Left renal cortex interstitium (tissue), 4 donors: ENCODE data around the gene LALBA. TPM values are rescaled to one million over a fixed set of nuclear protein-coding genes. Genes with fewer than 3 reads are reported as not detected.
"Not testable (repeated sequence)": the region's sequence is repeated elsewhere in the genome, so short reads cannot be mapped to it uniquely, and the experiment has no call there.

Experiments used
- DNase-seq, 4 donors: peaks; one replicate each; pipeline ENCODE4 v3.0.0-alpha.2; 2013; ENCODE audit warnings: low read depth in 4 of 4, low spot score in 2 of 4, missing footprints in 1 of 4
- polyA plus RNA-seq, 4 donors: library from polyadenylated mRNA; unstranded; fragments of 120-200 nt; gene quantifications; one replicate each; pipeline ENCODE4 v1.2.1, GENCODE V29; 2013; ENCODE audit not compliant: insufficient read length in 4 of 4

The LALBA gene
- polyA plus RNA-seq, 4 donors, result not detected

- DNase-seq, result no peak
Observed at GRCh38 chr12:48536602-48537001, 33.2 kb downstream of the LALBA start.

- no peak for DNase-seq
Observed at GRCh38 chr12:48532601-48533000, 37.2 kb downstream of the LALBA start.

- no peak for DNase-seq
Observed at GRCh38 chr12:48527891-48528670, 41.8 kb downstream of the LALBA start.

- DNase-seq, result no peak
Observed at GRCh38 chr12:48525332-48525731, 44.5 kb downstream of the LALBA start, which contains the start of gene OR8S1. OR8S1 (plus strand) TSS chr12:48525632; CDS start chr12:48525632, 0 bp downstream.

- DNase-seq, result not testable (repeated sequence)
Observed at GRCh38 chr12:48520381-48520780, 49.5 kb downstream of the LALBA start.

Other genes starting within 250 kb of the LALBA start
- 10 to 100 TPM; 20.7 to 29.9 (median 27.0) TPM for gene ZNF641, start 219.1 kb downstream of the LALBA start, polyA plus RNA-seq
- under 1 TPM; 0.19 to 0.30 (median 0.26) TPM for gene ANP32D, start 97.5 kb downstream of the LALBA start, polyA plus RNA-seq
- gene C12orf54, start 87.5 kb downstream of the LALBA start, polyA plus RNA-seq, result under 1 TPM; 0.21 to 0.77 (median 0.45) TPM
- not detected for gene OR8S1, start 44.4 kb downstream of the LALBA start, polyA plus RNA-seq
- gene KANSL2, start 112.2 kb upstream of the LALBA start, polyA plus RNA-seq, result 10 to 100 TPM; 49.8 to 59.2 (median 53.7) TPM
- gene CCNT1, start 146.7 kb upstream of the LALBA start, polyA plus RNA-seq, result 10 to 100 TPM; 25.3 to 35.6 (median 31.1) TPM
- 100 to 1,000 TPM in 2 of 4 donors, 10 to 100 TPM in 2; 74.9 to 114 (median 97.7) TPM for gene ADCY6, start 219.0 kb upstream of the LALBA start, polyA plus RNA-seq
- 10 to 100 TPM; 47.8 to 72.5 (median 58.4) TPM for gene CACNB3, start 248.4 kb upstream of the LALBA start, polyA plus RNA-seq